Omental fat pad (tissue), 4 donors: ENCODE measurements around the gene ADGRB3. TPM values are rescaled to one million over a fixed set of nuclear protein-coding genes. Genes with fewer than 3 reads are reported as not detected.

Experiments used
- ATAC-seq: fragments of 150-250 bp; one replicate; pipeline ENCODE4 v1.9.1; 2016; ENCODE audit warnings: mild to moderate bottlenecking, moderate library complexity; ENCODE audit not compliant: low FRiP score
- DNase-seq: peaks from one replicate; pipeline ENCODE4 v3.0.0-alpha.2; 2019; ENCODE audit warnings: low spot score
- total RNA-seq, 4 donors: library from RNA; depleted of rRNA; stranded (reverse); fragments of >200 nt; gene quantifications; one replicate each; pipeline ENCODE4 v1.1.0, GENCODE V29; 2016
- TF ChIP-seq, protein P1 (sequence below), 3 donors: fragments of 450-650 bp; IDR thresholded peaks; one replicate each; pipeline ENCODE4 v1.5.1; 2016 to 2017; ENCODE audit warnings: antibody characterized with exemption in 3 of 3, mild to moderate bottlenecking in 3 of 3, moderate library complexity in 2 of 3

The ADGRB3 gene
- total RNA-seq, 4 donors from 2014 or later, result 0.84 to 4.4 (median 1.9) TPM

DNA sequence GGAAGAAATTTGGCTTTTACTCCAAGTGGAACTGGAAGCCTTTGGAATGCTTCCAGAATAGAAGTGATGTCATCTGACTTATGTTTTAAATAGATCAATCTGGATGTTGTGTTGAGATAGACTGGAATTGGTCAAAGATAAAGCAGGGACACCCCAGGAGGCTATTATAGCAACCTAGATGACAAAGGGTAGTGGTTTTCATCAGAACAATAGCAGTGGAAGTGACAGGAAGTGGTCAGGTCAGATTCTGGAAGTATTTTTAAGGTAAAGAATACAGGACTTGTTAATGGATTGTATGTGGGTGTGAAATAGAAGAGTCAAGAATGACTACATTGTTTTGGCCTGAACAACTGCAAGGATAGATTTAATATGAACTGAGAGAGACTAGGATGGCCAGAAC, 191.4 kb downstream of the ADGRB3 start:
- TF ChIP-seq, protein P1, sequence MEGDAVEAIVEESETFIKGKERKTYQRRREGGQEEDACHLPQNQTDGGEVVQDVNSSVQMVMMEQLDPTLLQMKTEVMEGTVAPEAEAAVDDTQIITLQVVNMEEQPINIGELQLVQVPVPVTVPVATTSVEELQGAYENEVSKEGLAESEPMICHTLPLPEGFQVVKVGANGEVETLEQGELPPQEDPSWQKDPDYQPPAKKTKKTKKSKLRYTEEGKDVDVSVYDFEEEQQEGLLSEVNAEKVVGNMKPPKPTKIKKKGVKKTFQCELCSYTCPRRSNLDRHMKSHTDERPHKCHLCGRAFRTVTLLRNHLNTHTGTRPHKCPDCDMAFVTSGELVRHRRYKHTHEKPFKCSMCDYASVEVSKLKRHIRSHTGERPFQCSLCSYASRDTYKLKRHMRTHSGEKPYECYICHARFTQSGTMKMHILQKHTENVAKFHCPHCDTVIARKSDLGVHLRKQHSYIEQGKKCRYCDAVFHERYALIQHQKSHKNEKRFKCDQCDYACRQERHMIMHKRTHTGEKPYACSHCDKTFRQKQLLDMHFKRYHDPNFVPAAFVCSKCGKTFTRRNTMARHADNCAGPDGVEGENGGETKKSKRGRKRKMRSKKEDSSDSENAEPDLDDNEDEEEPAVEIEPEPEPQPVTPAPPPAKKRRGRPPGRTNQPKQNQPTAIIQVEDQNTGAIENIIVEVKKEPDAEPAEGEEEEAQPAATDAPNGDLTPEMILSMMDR (IDR thresholded peaks at IDR 0.05), result no peak
- ATAC-seq, result no peak
- no peak for DNase-seq

DNA sequence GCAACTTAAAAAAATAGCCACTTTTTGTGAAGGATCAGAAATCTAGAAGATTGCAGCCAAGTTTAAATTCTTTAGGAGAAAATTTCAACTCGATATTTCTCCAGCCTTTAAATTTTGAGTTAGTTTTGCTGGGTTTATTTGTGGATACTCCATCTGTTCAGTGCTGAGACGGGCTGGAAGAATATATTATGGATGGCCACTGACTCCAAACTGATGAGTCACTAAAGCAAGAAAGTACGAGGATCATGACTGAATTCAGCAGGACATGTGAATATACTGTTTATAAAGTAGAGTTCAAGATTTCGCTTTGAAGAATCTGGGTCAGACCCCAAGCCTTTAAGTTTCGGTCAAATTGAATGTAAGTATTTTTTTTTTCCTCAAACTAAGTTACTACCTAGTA, 199.5 kb downstream of the ADGRB3 start:
- TF ChIP-seq, protein P1 (IDR thresholded peaks at IDR 0.05), result no peak
- no peak for ATAC-seq

DNA sequence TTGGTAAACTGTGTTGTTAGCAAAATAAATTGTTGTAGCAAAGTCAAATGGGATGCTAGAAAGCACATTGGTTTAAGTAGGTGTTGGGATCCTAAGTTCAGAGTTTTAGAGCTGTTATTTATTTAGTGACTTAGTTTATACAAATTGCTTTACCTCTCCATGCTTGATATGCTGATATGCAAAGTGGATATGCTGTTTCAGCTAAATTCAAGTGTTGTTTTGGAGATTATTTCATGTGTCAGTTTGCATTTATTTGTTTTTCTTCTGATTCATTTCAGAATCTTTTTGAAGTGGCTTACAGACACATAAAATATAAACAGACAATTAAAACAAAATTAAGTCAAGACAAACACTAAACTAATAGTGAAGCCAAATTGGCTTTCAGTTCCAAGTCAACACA, 203.5 kb downstream of the ADGRB3 start:
- TF ChIP-seq, protein P1 (IDR thresholded peaks at IDR 0.05), result no peak
- no peak for ATAC-seq
- DNase-seq, result no peak

More for the DNA sequence above, 199.5 kb downstream of the ADGRB3 start:
- DNase-seq, result no peak

- no peak for ATAC-seq
- no peak for DNase-seq
- TF ChIP-seq, protein P1 (IDR thresholded peaks at IDR 0.05), result no peak
Measured at GRCh38 chr6:68852791-68853190, 217.7 kb downstream of the ADGRB3 start.

DNA sequence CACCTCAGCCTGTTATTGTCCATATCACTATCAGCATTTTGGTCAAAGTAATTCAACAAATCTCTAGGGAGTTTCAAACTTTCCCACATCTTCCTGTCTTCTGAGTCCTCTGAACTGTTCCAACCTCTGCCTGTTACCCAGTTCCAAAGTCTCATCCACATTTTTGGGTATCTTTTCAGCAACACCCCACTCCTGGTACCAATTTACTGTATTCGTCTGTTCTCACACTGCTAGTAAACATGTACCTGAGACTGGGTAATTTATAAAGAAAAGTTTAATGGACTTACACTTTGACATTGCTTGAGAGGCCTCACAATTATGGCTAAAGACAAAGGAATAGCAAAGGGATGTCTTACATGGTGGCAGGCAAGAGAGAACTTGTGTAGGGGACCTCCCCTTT, 224.2 kb downstream of the ADGRB3 start:
- ATAC-seq, result no peak
- TF ChIP-seq, protein P1 (IDR thresholded peaks at IDR 0.05), result no peak
- DNase-seq, result no peak

DNA sequence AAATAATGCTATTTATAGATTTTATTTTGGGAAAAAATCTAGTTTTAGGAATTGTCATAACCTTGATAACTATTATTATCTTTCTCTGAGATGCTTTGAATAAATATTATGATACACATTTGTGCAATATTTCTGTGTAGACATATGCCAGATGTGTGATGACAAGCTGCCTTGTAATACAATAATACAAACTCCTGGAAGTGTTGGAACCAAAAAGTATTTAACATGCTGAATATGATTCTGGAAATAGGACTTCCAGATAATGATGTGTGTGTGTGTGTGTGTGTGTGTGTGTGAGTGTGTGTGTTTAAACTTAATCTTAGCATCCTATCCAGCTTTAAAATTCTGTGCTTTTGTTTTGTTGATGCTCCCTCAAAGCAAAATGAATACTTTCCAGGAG, 233.6 kb downstream of the ADGRB3 start:
- TF ChIP-seq, protein P1 (IDR thresholded peaks at IDR 0.05), result no peak
- no peak for DNase-seq
- no peak for ATAC-seq

DNA sequence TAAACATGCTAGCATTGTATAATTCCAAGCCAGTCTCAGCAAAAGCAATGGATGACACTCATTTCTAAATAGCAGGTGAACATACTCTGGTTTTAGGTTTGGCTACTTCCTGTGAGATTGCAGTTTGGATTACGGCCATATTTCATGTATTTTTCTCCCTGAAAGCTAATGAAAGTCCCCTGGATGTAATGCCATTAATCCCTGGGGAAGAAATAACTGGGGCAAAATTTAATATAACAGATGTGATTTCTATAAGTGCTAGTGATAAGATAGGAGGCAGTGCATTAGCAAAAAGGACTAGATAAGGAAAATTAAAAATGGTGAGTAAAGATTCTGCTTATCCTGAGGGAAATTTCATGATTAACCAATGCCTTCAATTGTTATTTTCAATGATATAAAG, 238.2 kb downstream of the ADGRB3 start:
- TF ChIP-seq, protein P1 (IDR thresholded peaks at IDR 0.05), result no peak
- DNase-seq, result no peak
- no peak for ATAC-seq
